ENCODE data around the gene PPP1R14B.

The PPP1R14B gene

GRCh38 chr11:64232182-64232966 is 14.4 kb downstream of the PPP1R14B start:
- in situ Hi-C loops (cut with HindIII; ENCODE audit: low sequenced_read_pairs) = no loop called here
- no peak overlapping the region for H3K4me3 ChIP-seq (ENCODE audit: low read depth, low read length)
- TF ChIP-seq CTCF (IDR thresholded peaks at IDR 0.05; ENCODE audit: low read depth, low read length, missing control alignments) = no peak
- DNase-seq (ENCODE audit: low read depth) = no peak

- H3K4me3 ChIP-seq (ENCODE audit: low read depth, low read length) = no peak overlapping the region
Measured at GRCh38 chr11:64231546-64231945, 15.2 kb downstream of the PPP1R14B start.

GRCh38 chr11:64230985-64231365 is 15.8 kb downstream of the PPP1R14B start:
- TF ChIP-seq CTCF (IDR thresholded peaks at IDR 0.05; ENCODE audit: low read depth, low read length, missing control alignments) = no peak
- peak overlapping the region; percentile 70 for H3K4me3 ChIP-seq (ENCODE audit: low read depth, low read length)
- DNase-seq (ENCODE audit: low read depth) = no peak
- in situ Hi-C loops (cut with HindIII; ENCODE audit: low sequenced_read_pairs) = no loop called here

More at GRCh38 chr11:64231546-64231945, 15.2 kb downstream of the PPP1R14B start:
- in situ Hi-C loops (cut with HindIII; ENCODE audit: low sequenced_read_pairs) = no loop called here
- TF ChIP-seq CTCF (IDR thresholded peaks at IDR 0.05; ENCODE audit: low read depth, low read length, missing control alignments) = no peak
- DNase-seq (ENCODE audit: low read depth) = no peak

- peak; percentile 74 for DNase-seq (ENCODE audit: low read depth)
Measured at GRCh38 chr11:64230171-64230984, 16.4 kb downstream of the PPP1R14B start, which contains the start of gene DNAJC4. Gene DNAJC4, plus strand, starts transcription at chr11:64230548. Its CDS starts 307 bp downstream, at chr11:64230855.

GRCh38 chr11:64229744-64230170 is 17.0 kb downstream of the PPP1R14B start:
- TF ChIP-seq CTCF (IDR thresholded peaks at IDR 0.05; ENCODE audit: low read depth, low read length, missing control alignments) = no peak
- in situ Hi-C loops (cut with HindIII; ENCODE audit: low sequenced_read_pairs) = no loop called here
- peak overlapping the region; percentile 70 for H3K4me3 ChIP-seq (ENCODE audit: low read depth, low read length)
- no peak for DNase-seq (ENCODE audit: low read depth)

More at GRCh38 chr11:64230171-64230984, 16.4 kb downstream of the PPP1R14B start, which contains the start of gene DNAJC4:
- no peak for TF ChIP-seq CTCF (IDR thresholded peaks at IDR 0.05; ENCODE audit: low read depth, low read length, missing control alignments)
- H3K4me3 ChIP-seq (ENCODE audit: low read depth, low read length) = peak within 1 kb of the TSS; percentile 70
- in situ Hi-C loops (cut with HindIII; ENCODE audit: low sequenced_read_pairs) = no loop called here

- H3K4me3 ChIP-seq (ENCODE audit: low read depth, low read length) = no peak overlapping the region
- no peak for TF ChIP-seq CTCF (IDR thresholded peaks at IDR 0.05; ENCODE audit: low read depth, low read length, missing control alignments)
- in situ Hi-C loops (cut with HindIII; ENCODE audit: low sequenced_read_pairs) = no loop called here
- no peak for DNase-seq (ENCODE audit: low read depth)
Measured at GRCh38 chr11:64229090-64229743, 17.5 kb downstream of the PPP1R14B start.

Data from astrocyte of the cerebellum (primary cell).